Spleen (tissue), 7 donors: ENCODE measurements around the gene DENND1A.

Experiments
- CTCF ChIP-seq, 11 experiments: fragments of 200-600 bp in 7 of 11; fragments of 450-650 bp in 4 of 11; sonication (generic) in 4 of 11; IDR thresholded peaks in 8 of 11; conservative IDR thresholded peaks in 3 of 11; 1 replicate in 7 of 11; 2 replicates in 4 of 11; pipeline versions ENCODE4 v1.4.0 to v1.8.0; 2016 to 2021; ENCODE audit warnings: antibody characterized with exemption in 11 of 11, inconsistent platforms in 4 of 11, mild to moderate bottlenecking in 1 of 11
- POLR2AphosphoS5 ChIP-seq, 3 donors: sonication (generic); formaldehyde crosslinking; IDR thresholded peaks; one replicate each; pipeline ENCODE4 v1.5.1; 2017; ENCODE audit warnings: antibody characterized with exemption in 3 of 3
- donor health status: DM: no; HTN: no; CAD: no; lungs with moderate emphysema.
- donor health status: DM: no; HTN: no; CAD: no.
- donor health status: DM: no; HTN: no; CAD: no.

GRCh38 chr9:123373447-123373923, 556.4 kb downstream of the DENND1A start:
- peak in 1 of 11 experiments; percentile 7 for TF ChIP-seq CTCF (IDR thresholded peaks at IDR 0.05 in 8 of 11, conservative IDR thresholded peaks at IDR 0.05 in 3 of 11)
- peak in 2 of 3 donors; percentile 21 to 52 for TF ChIP-seq POLR2AphosphoS5 (IDR thresholded peaks at IDR 0.05)
